Testis (tissue), 3 donors: ENCODE results near the gene CPLX4. TPM values are rescaled to one million over a fixed set of nuclear protein-coding genes. Genes with fewer than 3 reads are reported as not detected.

Experiments
- DNase-seq: peaks from one replicate; pipeline ENCODE4 v3.0.0-alpha.2; 2019
- H3K27ac ChIP-seq, 2 donors: fragments of 200-600 bp; sonication (generic); one replicate each; pipeline ENCODE4 v1.5.1; 2019
- H3K27me3 ChIP-seq: fragments of 200-600 bp; sonication (generic); one replicate; pipeline ENCODE4 v1.5.1; 2019
- H3K36me3 ChIP-seq: fragments of 200-600 bp; sonication (generic); one replicate; pipeline ENCODE4 v1.5.1; 2017; ENCODE audit warnings: low read depth; ENCODE audit errors: missing control alignments
- H3K4me1 ChIP-seq: fragments of 200-600 bp; sonication (generic); one replicate; pipeline ENCODE4 v1.5.1; 2019
- H3K4me3 ChIP-seq, 2 donors: fragments of 200-600 bp; sonication (generic); one replicate each; pipeline ENCODE4 v1.5.1; 2017 to 2019
- H3K9me3 ChIP-seq: fragments of 200-600 bp; sonication (generic); one replicate; pipeline ENCODE4 v1.5.1; 2017
- POLR2A ChIP-seq: fragments of 450-650 bp; IDR thresholded peaks from one replicate; pipeline ENCODE4 v1.6.1; 2017; ENCODE audit warnings: antibody characterized with exemption, mild to moderate bottlenecking, moderate library complexity
- WGBS, 2 donors: methylation state at CpG; one replicate each; pipeline ENCODE4 v1.1.5; 2018; 5-methylcytosine and 5-hydroxymethylcytosine counted together
- intact Hi-C: fragments of 100-400 bp; cut with DNase I; formaldehyde crosslinking; loops from one replicate; pipeline ENCODE4 v1.15.1; 2023; ENCODE audit warnings: low total_unique reads
- polyA plus RNA-seq: library from polyadenylated mRNA; stranded (reverse); fragments of 350-450 nt; fragmentation: Illumina TruSeq; extraction: RNeasy Lipid Tissue Mini Kit (QIAGEN cat#74804); gene quantifications from one replicate; pipeline ENCODE4 v1.2.3, GENCODE V29; 2014; ENCODE audit warnings: low read depth, low replicate concordance; ENCODE audit not compliant: insufficient read depth
- total RNA-seq, 2 donors: library from RNA; depleted of rRNA; stranded (reverse); fragments of >200 nt; gene quantifications; one replicate each; pipeline ENCODE4 v1.2.3, GENCODE V29; 2016
- TF ChIP-seq, protein P1 (sequence below), 3 experiments: fragments of 450-650 bp in 2 of 3; fragments of 200-600 bp in 1 of 3; sonication (generic) in 1 of 3; IDR thresholded peaks; one replicate each; pipeline ENCODE4 v1.5.1; 2016 to 2019; ENCODE audit warnings: antibody characterized with exemption in 3 of 3, mild to moderate bottlenecking in 2 of 3, moderate library complexity in 1 of 3

CPLX4 gene
- total and polyA plus RNA-seq, 3 donors from 2014 or later: 0.26 to 0.55 (median 0.31) TPM

DNA sequence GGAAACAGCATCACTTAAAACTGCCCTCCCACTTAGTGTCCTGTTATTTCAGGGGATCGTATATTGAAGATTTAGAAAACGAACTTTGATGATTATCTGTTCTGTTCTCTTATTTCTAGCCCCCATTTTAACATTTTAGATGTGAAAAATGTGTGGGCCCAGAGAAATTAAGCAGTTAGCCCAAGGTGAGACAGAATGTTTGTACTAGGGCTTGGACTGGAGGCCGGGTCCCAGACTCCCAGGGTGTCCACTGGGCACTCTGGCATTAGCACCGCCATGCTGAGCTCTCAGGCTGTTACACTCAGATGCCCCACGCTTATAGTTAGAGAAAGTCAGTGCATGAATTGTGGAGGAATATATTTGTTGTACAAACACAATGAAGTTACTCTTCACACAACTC, 39.7 kb downstream of the CPLX4 start:
- H3K4me1 ChIP-seq: no peaks in the 10 kb centered on the region
- no peaks in the 10 kb centered on the region for H3K9me3 ChIP-seq
- H3K27me3 ChIP-seq: no peaks in the 10 kb centered on the region
- H3K36me3 ChIP-seq: no peaks in the 10 kb centered on the region
- 70 to 77% methylated on average over 5 of the region's 5 CpGs for WGBS, 2 donors
- TF ChIP-seq POLR2A: no peak
- TF ChIP-seq, protein P1, sequence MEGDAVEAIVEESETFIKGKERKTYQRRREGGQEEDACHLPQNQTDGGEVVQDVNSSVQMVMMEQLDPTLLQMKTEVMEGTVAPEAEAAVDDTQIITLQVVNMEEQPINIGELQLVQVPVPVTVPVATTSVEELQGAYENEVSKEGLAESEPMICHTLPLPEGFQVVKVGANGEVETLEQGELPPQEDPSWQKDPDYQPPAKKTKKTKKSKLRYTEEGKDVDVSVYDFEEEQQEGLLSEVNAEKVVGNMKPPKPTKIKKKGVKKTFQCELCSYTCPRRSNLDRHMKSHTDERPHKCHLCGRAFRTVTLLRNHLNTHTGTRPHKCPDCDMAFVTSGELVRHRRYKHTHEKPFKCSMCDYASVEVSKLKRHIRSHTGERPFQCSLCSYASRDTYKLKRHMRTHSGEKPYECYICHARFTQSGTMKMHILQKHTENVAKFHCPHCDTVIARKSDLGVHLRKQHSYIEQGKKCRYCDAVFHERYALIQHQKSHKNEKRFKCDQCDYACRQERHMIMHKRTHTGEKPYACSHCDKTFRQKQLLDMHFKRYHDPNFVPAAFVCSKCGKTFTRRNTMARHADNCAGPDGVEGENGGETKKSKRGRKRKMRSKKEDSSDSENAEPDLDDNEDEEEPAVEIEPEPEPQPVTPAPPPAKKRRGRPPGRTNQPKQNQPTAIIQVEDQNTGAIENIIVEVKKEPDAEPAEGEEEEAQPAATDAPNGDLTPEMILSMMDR (IDR thresholded peaks at IDR 0.05): no peak
- H3K4me3 ChIP-seq: no peak overlapping the region
- no peak overlapping the region for H3K27ac ChIP-seq
- DNase-seq: no peak
- intact Hi-C loops: no loop called here

DNA sequence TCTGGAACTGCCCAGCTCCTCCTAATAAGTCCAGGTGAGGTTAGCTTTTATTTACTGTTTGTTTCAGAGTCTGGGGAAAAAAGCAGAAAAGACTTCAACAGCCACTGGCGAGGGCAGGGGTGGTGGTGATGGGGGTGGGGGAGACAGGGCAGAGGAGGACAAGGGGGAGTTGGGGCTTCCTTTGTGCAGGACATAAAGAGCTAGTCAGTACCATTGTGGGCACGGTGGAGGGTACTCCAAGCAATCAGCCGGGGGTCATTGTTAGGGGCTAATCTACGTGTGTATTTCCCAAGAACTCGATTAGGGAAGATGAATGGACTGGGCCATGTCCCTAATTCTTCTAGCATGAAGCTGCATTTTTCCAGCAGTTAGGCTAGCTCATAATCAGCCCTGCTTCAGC, 42.4 kb downstream of the CPLX4 start:
- Histone ChIP-seq H3K36me3 (no peaks in the 10 kb centered on the region), H3K9me3 (no peaks in the 10 kb centered on the region), H3K4me1 (peaks cover 5% of the 10 kb centered on the region), H3K27me3 (no peaks in the 10 kb centered on the region), H3K27ac (no peak overlapping the region), H3K4me3 (no peak overlapping the region)
- intact Hi-C loops: no loop called here
- WGBS, 2 donors: 39 to 48% methylated on average over 5 of the region's 5 CpGs
- TF ChIP-seq, protein P1 (IDR thresholded peaks at IDR 0.05): no peak
- no peak for TF ChIP-seq POLR2A
- no peak for DNase-seq

DNA sequence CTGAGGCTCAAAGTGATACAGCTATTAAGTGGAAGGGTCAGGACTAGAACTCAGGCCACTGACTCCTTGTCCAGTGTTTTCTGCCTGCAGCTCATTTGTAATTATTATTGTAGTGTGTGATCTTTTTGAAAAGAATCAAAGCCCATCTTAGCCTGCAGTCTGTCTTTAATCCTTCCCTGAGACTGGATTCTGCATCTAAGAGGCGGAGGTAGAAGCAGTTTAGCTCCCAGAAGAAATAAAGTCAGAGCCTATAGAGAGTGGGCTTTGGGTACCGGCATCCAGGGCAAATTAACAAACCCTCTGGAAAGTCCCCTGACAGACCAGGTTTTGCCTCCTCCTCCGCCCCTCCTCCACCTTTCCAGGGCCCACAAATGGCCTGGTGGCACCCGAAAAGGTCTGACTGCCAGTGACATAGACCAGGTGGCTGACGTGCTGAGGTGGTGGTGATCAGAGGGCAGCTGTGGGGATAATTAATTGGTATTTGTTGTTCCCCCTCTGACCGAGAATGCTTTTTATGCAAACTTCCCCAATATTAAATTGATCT, 43.0 kb downstream of the CPLX4 start:
- TF ChIP-seq POLR2A: no peak
- TF ChIP-seq, protein P1 (IDR thresholded peaks at IDR 0.05): no peak
- WGBS, 2 donors: 33 to 52% methylated on average over 6 of the region's 6 CpGs
- Histone ChIP-seq H3K4me1 (peaks cover 5% of the 10 kb centered on the region), H3K27me3 (peaks cover 3% of the 10 kb centered on the region), H3K27ac (no peak overlapping the region), H3K36me3 (no peaks in the 10 kb centered on the region), H3K4me3 (no peak overlapping the region), H3K9me3 (no peaks in the 10 kb centered on the region)
- DNase-seq: no peak
- intact Hi-C loops: no loop called here

DNA sequence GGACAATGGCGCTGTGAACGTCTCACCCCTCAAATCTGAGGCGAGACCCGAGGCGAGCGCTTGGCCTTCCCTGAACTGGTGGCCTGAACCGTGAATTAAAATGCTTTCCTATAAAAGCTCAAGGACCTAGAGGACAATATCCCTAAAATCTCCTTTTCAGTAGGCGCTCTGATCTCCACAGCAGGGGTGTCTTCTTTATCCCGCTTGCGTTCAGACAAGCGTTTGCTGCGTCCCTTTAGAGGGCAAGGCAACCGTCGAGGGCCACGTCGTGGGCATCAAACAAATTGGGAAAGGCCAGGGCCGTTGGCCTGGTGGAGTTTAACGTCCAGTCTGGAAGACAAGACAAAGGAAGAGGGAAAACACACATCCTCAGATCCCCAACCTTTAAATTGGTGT, 43.9 kb downstream of the CPLX4 start:
- H3K4me3 ChIP-seq: no peak overlapping the region
- H3K27me3 ChIP-seq: peaks cover 4% of the 10 kb centered on the region
- H3K36me3 ChIP-seq: no peaks in the 10 kb centered on the region
- no peak for DNase-seq
- 12 to 15% methylated on average over 18 of the region's 18 CpGs for WGBS, 2 donors
- peaks cover 5% of the 10 kb centered on the region for H3K4me1 ChIP-seq
- no peaks in the 10 kb centered on the region for H3K9me3 ChIP-seq
- intact Hi-C loops: no loop called here
- TF ChIP-seq, protein P1 (IDR thresholded peaks at IDR 0.05): no peak
- TF ChIP-seq POLR2A: no peak
- no peak overlapping the region for H3K27ac ChIP-seq
